ENCODE data around the gene NT5E. TPM values are rescaled to one million over a fixed set of nuclear protein-coding genes. Genes with fewer than 3 reads are reported as not detected.

NT5E gene
- total RNA-seq, 3 donors from 2014 or later, result 10.1 to 26.5 (median 11.4) TPM

DNA sequence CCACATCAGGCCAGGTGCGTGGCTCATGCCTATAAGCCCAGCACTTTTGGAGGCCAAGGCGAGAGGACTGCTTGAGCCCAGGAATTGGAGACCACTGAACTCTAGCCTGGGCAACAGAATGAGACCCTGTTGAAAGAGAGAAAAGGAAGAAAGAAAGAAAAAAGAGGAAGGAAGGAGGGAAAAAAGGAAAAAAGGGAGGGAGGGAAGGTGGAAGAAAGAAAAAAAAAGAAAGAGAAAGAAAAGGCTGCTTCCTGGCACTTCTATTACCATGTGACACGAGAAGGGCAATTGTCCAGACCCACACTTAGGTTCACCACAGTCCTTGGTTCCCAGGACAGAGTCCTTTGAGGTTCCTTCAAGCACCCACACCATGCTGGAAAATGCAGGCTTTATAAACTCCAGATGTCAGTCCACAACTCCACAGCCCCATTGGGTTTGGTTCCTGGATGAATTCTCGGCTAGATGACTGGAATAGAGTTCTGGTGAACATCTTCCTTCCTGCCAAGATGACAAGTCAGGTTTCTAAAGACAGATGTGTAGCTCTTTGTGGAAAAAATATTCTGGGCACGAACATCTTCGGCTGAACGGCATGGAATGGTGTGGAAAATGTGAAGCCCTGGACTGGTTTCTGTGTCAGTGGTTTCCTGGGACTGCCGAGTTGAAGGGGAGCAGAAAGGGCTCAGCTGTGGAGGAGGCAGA lies 32.5 kb downstream of the NT5E start:
- Histone ChIP-seq H3K27me3 (no peaks in the 10 kb centered on the region), H3K4me1 (no peaks in the 10 kb centered on the region), H3K9me3 (no peaks in the 10 kb centered on the region), H3K4me3 (peak overlapping the region in 1 of 3 donors; percentile 19), H3K27ac (peak overlapping the region; percentile 15 to 67), H3K36me3 (no peaks in the 10 kb centered on the region)
- TF ChIP-seq, protein P1, sequence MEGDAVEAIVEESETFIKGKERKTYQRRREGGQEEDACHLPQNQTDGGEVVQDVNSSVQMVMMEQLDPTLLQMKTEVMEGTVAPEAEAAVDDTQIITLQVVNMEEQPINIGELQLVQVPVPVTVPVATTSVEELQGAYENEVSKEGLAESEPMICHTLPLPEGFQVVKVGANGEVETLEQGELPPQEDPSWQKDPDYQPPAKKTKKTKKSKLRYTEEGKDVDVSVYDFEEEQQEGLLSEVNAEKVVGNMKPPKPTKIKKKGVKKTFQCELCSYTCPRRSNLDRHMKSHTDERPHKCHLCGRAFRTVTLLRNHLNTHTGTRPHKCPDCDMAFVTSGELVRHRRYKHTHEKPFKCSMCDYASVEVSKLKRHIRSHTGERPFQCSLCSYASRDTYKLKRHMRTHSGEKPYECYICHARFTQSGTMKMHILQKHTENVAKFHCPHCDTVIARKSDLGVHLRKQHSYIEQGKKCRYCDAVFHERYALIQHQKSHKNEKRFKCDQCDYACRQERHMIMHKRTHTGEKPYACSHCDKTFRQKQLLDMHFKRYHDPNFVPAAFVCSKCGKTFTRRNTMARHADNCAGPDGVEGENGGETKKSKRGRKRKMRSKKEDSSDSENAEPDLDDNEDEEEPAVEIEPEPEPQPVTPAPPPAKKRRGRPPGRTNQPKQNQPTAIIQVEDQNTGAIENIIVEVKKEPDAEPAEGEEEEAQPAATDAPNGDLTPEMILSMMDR (IDR thresholded peaks at IDR 0.05), result no peak
- no peak for TF ChIP-seq POLR2A (IDR thresholded peaks at IDR 0.05)
- peak in 1 of 3 donors; percentile 24 for TF ChIP-seq POLR2AphosphoS5 (IDR thresholded peaks at IDR 0.05)
- DNase-seq (ENCODE audit: low spot score in 2 of 2), result no peak
- intact Hi-C loops (cut with DNase I; ENCODE audit: low total_unique reads), result no loop called here

DNA sequence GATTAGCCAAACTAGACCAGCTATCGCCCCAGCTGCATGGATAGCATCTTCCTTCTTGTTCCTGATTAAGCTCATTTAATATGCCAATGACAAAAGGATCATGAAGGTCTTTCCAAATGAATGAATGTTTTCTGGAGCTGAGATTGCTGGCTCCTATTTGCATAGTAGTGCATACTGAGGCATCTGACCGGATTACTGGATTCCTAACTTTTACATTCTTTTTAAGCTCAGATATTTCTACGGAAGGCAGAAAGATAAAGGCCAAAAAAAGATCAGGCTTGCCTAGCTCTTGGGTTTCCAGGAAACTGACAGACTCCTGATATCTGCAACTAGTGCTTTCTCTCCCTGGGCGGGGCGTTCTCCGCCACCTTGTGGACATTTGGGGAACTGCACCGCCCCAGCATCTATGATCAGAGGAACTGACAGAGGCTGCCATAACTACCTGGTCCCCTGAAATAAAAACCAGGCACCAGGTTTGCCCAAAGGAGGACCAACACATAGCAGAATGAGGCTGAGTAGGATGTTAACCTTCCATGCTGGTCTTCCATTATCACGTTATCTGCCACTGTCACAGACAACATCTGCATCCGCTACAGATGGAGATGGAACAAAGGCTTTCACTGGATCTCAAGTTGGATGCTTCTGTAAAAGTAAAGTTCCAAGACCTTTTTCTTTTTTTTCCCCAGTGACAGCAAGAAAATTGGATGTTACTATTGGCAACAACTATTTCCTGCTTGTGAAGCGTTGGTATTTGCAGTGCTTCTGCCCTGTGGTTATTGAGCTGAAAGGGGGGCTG lies 33.2 kb downstream of the NT5E start:
- H3K4me3 ChIP-seq, result peak overlapping the region in 1 of 3 donors; percentile 19
- no peaks in the 10 kb centered on the region for H3K27me3 ChIP-seq
- no peaks in the 10 kb centered on the region for H3K4me1 ChIP-seq
- DNase-seq (ENCODE audit: low spot score in 2 of 2), result peak; percentile 64 to 79
- no peak for TF ChIP-seq POLR2AphosphoS5 (IDR thresholded peaks at IDR 0.05)
- TF ChIP-seq, protein P1 (IDR thresholded peaks at IDR 0.05), result peak; percentile 91 to 99 (median 97)
- H3K27ac ChIP-seq, result peak overlapping the region in 1 of 2 donors; percentile 67
- no peaks in the 10 kb centered on the region for H3K9me3 ChIP-seq
- intact Hi-C loops (cut with DNase I; ENCODE audit: low total_unique reads), result no loop called here
- no peaks in the 10 kb centered on the region for H3K36me3 ChIP-seq

DNA sequence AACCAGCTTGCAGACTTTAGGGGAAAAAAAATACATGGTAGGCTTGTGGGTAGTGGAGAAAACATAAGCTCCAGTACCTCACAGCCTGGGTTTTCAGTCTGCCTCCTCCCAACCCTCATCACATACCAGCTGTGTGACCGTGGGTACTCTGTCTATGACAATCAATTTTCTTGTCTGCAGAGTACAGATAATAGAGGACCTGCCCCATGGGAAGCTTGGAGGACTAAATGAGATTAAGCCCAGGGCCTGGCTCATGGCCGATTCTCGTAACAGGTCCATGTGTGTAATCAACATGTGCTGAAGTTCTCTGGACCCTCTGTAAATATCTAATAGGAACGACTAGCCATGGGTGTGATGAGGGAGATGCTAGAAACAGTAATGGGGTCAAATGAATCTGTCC lies 34.0 kb downstream of the NT5E start:
- intact Hi-C loops (cut with DNase I; ENCODE audit: low total_unique reads), result no loop called here
- no peaks in the 10 kb centered on the region for H3K36me3 ChIP-seq
- no peak for TF ChIP-seq POLR2AphosphoS5 (IDR thresholded peaks at IDR 0.05)
- TF ChIP-seq, protein P1 (IDR thresholded peaks at IDR 0.05), result no peak
- no peak for TF ChIP-seq POLR2A (IDR thresholded peaks at IDR 0.05)

DNA sequence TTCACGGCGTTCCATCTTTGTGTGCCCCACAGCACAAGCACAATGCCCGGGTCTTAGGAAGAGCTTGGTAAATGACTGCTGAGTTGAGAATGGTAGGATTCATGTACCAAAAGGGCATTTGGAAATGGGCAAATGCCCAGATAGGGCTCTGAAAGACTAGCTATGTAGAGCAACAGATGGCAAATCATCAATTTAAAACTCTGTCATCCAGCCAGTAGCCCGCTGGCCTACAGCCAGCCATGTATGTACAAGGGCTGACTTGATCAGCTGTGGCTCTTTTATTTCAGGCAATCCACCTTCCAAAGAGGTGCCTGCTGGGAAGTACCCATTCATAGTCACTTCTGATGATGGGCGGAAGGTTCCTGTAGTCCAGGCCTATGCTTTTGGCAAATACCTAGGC lies 35.1 kb downstream of the NT5E start:
- intact Hi-C loops (cut with DNase I; ENCODE audit: low total_unique reads), result no loop called here
- Histone ChIP-seq H3K4me1 (no peaks in the 10 kb centered on the region), H3K27me3 (no peaks in the 10 kb centered on the region), H3K4me3 (no peak overlapping the region), H3K27ac (no peak overlapping the region), H3K36me3 (no peaks in the 10 kb centered on the region), H3K9me3 (no peaks in the 10 kb centered on the region)
- DNase-seq (ENCODE audit: low spot score in 2 of 2), result no peak
- TF ChIP-seq POLR2A (IDR thresholded peaks at IDR 0.05) (no peak), POLR2AphosphoS5 (IDR thresholded peaks at IDR 0.05) (no peak)
- TF ChIP-seq, protein P1 (IDR thresholded peaks at IDR 0.05), result no peak

More for the DNA sequence above, 34.0 kb downstream of the NT5E start:
- Histone ChIP-seq H3K27ac (no peak overlapping the region), H3K4me3 (no peak overlapping the region), H3K4me1 (no peaks in the 10 kb centered on the region), H3K27me3 (no peaks in the 10 kb centered on the region), H3K9me3 (no peaks in the 10 kb centered on the region)
- DNase-seq (ENCODE audit: low spot score in 2 of 2), result no peak
